HepG2 (cell line): ENCODE measurements around the gene GHRL. TPM values are rescaled to one million over a fixed set of nuclear protein-coding genes. Genes with fewer than 3 reads are reported as not detected.

ENCODE experiments used
- ARID2 ChIP-seq: sonication (generic); formaldehyde crosslinking; IDR thresholded peaks from 2 replicates; pipeline ENCODE4 v1.8.1; 2022; ENCODE audit warnings: mild to moderate bottlenecking, missing genetic modification reagents, borderline replicate concordance
- BHLHE40 ChIP-seq: IDR thresholded peaks from 2 replicates; pipeline ENCODE4 v1.6.1; 2011; ENCODE audit warnings: low read length, improper control_type of control experiment
- CSRNP2 ChIP-seq: sonication (generic); formaldehyde crosslinking; conservative IDR thresholded peaks from 2 replicates; pipeline ENCODE4 v1.8.0; 2022; ENCODE audit warnings: low read depth, missing genetic modification reagents
- DNMT3B ChIP-seq: conservative IDR thresholded peaks from 2 replicates; pipeline ENCODE4 v1.6.1; 2016; ENCODE audit warnings: missing biosample characterization, control low read depth
- FOXP4 ChIP-seq: sonication (generic); formaldehyde crosslinking; IDR thresholded peaks from 2 replicates; pipeline ENCODE4 v1.4.0; 2020; ENCODE audit warnings: missing genetic modification reagents
- KLF11 ChIP-seq: IDR thresholded peaks from 2 replicates; pipeline ENCODE4 v1.6.1; 2016; ENCODE audit warnings: missing compliant biosample characterization
- MYNN ChIP-seq: sonication (generic); formaldehyde crosslinking; IDR thresholded peaks from 2 replicates; pipeline ENCODE4 v1.4.0; 2020; ENCODE audit warnings: mild to moderate bottlenecking, low read depth, missing genetic modification reagents
- NFIB ChIP-seq: sonication (generic); formaldehyde crosslinking; IDR thresholded peaks from 2 replicates; pipeline ENCODE4 v1.9.0; 2021; ENCODE audit warnings: missing genetic modification reagents, mild to moderate bottlenecking, borderline replicate concordance
- PHB2 ChIP-seq: fragments of 450-650 bp; IDR thresholded peaks from 2 replicates; pipeline ENCODE4 v1.6.1; 2018; ENCODE audit not compliant: partially characterized antibody
- RFX3 ChIP-seq: IDR thresholded peaks from 2 replicates; pipeline ENCODE4 v1.6.1; 2016; ENCODE audit warnings: missing biosample characterization, missing genetic modification reagents
- SNAI1 ChIP-seq: sonication (generic); formaldehyde crosslinking; IDR thresholded peaks from 2 replicates; pipeline ENCODE4 v1.5.0; 2020; ENCODE audit warnings: mild to moderate bottlenecking, missing genetic modification reagents, borderline replicate concordance
- SP1 ChIP-seq, 2 experiments: fragments of 450-650 bp in 1 of 2; sonication (generic) in 1 of 2; formaldehyde crosslinking in 1 of 2; IDR thresholded peaks; 2 replicates each; pipeline versions ENCODE4 v1.4.0 to v1.6.1; 2016 to 2020; ENCODE audit warnings: missing genetic modification reagents in 1 of 2
- SRSF1 ChIP-seq: fragments of 200-400 bp; formaldehyde crosslinking; optimal IDR thresholded peaks from 2 replicates; pipeline ENCODE3; 2017; ENCODE audit warnings: mild to moderate bottlenecking, low read depth, low read length, moderate library complexity
- ZBTB20 ChIP-seq: sonication (generic); formaldehyde crosslinking; IDR thresholded peaks from 2 replicates; pipeline ENCODE4 v1.8.1; 2023; ENCODE audit warnings: missing genetic modification reagents, low read depth, mild to moderate bottlenecking, borderline replicate concordance
- ZNF546 ChIP-seq: sonication (generic); formaldehyde crosslinking; conservative IDR thresholded peaks from 2 replicates; pipeline ENCODE4 v1.8.1; 2023; ENCODE audit warnings: mild to moderate bottlenecking, missing genetic modification reagents
- polyA plus RNA-seq, 8 experiments: library from polyadenylated mRNA; depleted of rRNA in 3 of 8; stranded (reverse) in 7 of 8; unstranded in 1 of 8; fragments of >200 nt; fragmentation: Illumina TruSeq in 4 of 8; extraction: Trizol in 4 of 8; gene quantifications; 2 replicates each; pipeline versions ENCODE4 v1.2.1 to v1.2.3, GENCODE V29; 2011 to 2016; ENCODE audit warnings: low read depth in 4 of 8, missing spikeins in 1 of 8, mixed read lengths in 1 of 8; ENCODE audit not compliant: insufficient read depth in 1 of 8
- total RNA-seq, 5 experiments: library from RNA; depleted of rRNA; stranded (reverse); fragments of >200 nt; fragmentation: Illumina TruSeq; extraction: Trizol; gene quantifications; 2 replicates each; pipeline ENCODE4 v1.2.3, GENCODE V29; 2016; ENCODE audit warnings: low read depth in 1 of 5
- TF ChIP-seq, protein P1 (sequence below): IDR thresholded peaks from 2 replicates; pipeline ENCODE4 v1.6.1; 2016; ENCODE audit warnings: mild to moderate bottlenecking, missing biosample characterization, missing genetic modification reagents
- TF ChIP-seq, protein P2 (sequence below): sonication (generic); formaldehyde crosslinking; IDR thresholded peaks from 2 replicates; pipeline ENCODE4 v1.4.0; 2020; ENCODE audit warnings: mild to moderate bottlenecking, missing genetic modification reagents, borderline replicate concordance
- TF ChIP-seq, protein P3 (sequence below): sonication (generic); formaldehyde crosslinking; IDR thresholded peaks from 2 replicates; pipeline ENCODE4 v1.5.0; 2020; ENCODE audit warnings: mild to moderate bottlenecking, missing genetic modification reagents
- TF ChIP-seq, protein P4 (sequence below): IDR thresholded peaks from 2 replicates; pipeline ENCODE4 v1.6.1; 2016; ENCODE audit warnings: low read depth, borderline replicate concordance
- TF ChIP-seq, protein P5 (sequence below): sonication (generic); formaldehyde crosslinking; IDR thresholded peaks from 2 replicates; pipeline ENCODE4 v1.4.0; 2020; ENCODE audit warnings: missing genetic modification reagents

GHRL gene
- total and polyA plus RNA-seq, 2 of the 13 experiments (the other 11 are each of a cell fraction or from before 2014, with no cell fraction given) = 0.09 TPM; not detected in 1

- no peak for TF ChIP-seq PHB2
- TF ChIP-seq ZNF546 (CRISPR knock-in tag) = 0 out of 2 replicates have a peak, but pooled peaks have one; percentile 36
- TF ChIP-seq FOXP4 (CRISPR knock-in tag) = peak; percentile 84
- TF ChIP-seq ZBTB20 = peak; percentile 82; the same call in 1 of the 2 replicates
- TF ChIP-seq, protein P1, sequence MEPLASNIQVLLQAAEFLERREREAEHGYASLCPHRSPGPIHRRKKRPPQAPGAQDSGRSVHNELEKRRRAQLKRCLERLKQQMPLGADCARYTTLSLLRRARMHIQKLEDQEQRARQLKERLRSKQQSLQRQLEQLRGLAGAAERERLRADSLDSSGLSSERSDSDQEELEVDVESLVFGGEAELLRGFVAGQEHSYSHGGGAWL = no peak
- no peak for TF ChIP-seq DNMT3B (CRISPR knock-in tag)
- TF ChIP-seq, protein P2, sequence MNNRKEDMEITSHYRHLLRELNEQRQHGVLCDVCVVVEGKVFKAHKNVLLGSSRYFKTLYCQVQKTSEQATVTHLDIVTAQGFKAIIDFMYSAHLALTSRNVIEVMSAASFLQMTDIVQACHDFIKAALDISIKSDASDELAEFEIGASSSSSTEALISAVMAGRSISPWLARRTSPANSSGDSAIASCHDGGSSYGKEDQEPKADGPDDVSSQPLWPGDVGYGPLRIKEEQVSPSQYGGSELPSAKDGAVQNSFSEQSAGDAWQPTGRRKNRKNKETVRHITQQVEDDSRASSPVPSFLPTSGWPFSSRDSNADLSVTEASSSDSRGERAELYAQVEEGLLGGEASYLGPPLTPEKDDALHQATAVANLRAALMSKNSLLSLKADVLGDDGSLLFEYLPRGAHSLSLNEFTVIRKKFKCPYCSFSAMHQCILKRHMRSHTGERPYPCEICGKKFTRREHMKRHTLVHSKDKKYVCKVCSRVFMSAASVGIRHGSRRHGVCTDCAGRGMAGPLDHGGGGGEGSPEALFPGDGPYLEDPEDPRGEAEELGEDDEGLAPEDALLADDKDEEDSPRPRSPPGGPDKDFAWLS (CRISPR knock-in tag) = no peak
- TF ChIP-seq SP1 (IDR thresholded peaks at IDR 0.05) = no peak
- TF ChIP-seq SP1 (CRISPR knock-in tag; IDR thresholded peaks at IDR 0.05) = 0 out of 2 replicates have a peak, but pooled peaks have one; percentile 5
- TF ChIP-seq MYNN (CRISPR knock-in tag) = no peak
- TF ChIP-seq SNAI1 (CRISPR knock-in tag) = no peak
- no peak for TF ChIP-seq NFIB (CRISPR knock-in tag)
- TF ChIP-seq KLF11 = no peak
- TF ChIP-seq, protein P3, sequence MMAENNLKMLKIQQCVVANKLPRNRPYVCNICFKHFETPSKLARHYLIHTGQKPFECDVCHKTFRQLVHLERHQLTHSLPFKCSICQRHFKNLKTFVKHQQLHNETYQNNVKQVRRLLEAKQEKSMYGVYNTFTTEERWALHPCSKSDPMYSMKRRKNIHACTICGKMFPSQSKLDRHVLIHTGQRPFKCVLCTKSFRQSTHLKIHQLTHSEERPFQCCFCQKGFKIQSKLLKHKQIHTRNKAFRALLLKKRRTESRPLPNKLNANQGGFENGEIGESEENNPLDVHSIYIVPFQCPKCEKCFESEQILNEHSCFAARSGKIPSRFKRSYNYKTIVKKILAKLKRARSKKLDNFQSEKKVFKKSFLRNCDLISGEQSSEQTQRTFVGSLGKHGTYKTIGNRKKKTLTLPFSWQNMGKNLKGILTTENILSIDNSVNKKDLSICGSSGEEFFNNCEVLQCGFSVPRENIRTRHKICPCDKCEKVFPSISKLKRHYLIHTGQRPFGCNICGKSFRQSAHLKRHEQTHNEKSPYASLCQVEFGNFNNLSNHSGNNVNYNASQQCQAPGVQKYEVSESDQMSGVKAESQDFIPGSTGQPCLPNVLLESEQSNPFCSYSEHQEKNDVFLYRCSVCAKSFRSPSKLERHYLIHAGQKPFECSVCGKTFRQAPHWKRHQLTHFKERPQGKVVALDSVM (CRISPR knock-in tag) = no peak
- TF ChIP-seq, protein P4, sequence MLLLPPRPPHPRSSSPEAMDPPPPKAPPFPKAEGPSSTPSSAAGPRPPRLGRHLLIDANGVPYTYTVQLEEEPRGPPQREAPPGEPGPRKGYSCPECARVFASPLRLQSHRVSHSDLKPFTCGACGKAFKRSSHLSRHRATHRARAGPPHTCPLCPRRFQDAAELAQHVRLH (CRISPR knock-in tag) = peak; percentile 74; the same call in 1 of the 2 replicates
- TF ChIP-seq ARID2 (CRISPR knock-in tag) = no peak
- TF ChIP-seq SRSF1 = no peak
- no peak for TF ChIP-seq CSRNP2 (CRISPR knock-in tag)
- no peak for TF ChIP-seq RFX3 (CRISPR knock-in tag)
- TF ChIP-seq, protein P5, sequence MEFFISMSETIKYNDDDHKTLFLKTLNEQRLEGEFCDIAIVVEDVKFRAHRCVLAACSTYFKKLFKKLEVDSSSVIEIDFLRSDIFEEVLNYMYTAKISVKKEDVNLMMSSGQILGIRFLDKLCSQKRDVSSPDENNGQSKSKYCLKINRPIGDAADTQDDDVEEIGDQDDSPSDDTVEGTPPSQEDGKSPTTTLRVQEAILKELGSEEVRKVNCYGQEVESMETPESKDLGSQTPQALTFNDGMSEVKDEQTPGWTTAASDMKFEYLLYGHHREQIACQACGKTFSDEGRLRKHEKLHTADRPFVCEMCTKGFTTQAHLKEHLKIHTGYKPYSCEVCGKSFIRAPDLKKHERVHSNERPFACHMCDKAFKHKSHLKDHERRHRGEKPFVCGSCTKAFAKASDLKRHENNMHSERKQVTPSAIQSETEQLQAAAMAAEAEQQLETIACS (CRISPR knock-in tag) = no peak
- no peak for TF ChIP-seq BHLHE40
These were observed 24.7 kb upstream of the GHRL start (continued) for GRCh38 chr3:10317311-10317960.
